ENCODE measurements around the gene CWC22.
"Not testable (repeated sequence)": the region's sequence is repeated elsewhere in the genome, so short reads cannot be mapped to it uniquely, and the experiment has no call there.

Gene CWC22

GRCh38 chr2:179963626-179964025 lies 43.5 kb downstream of the CWC22 start:
- no peak overlapping the region for H4K8ac ChIP-seq (ENCODE audit: low read length)
- peak; percentile 45 for DNase-seq
- H2BK12ac ChIP-seq (ENCODE audit: low read length in 2 of 2), result no peak overlapping the region
- no peak overlapping the region for H3K4me2 ChIP-seq (ENCODE audit: low read length, poor library complexity, severe bottlenecking)
- no peak overlapping the region for H3K27ac ChIP-seq (ENCODE audit: low read length, poor library complexity, severe bottlenecking)
- WGBS, result no CpG with 5 or more reads among the region's 4 CpGs
- H2BK15ac ChIP-seq (ENCODE audit: low read depth, poor library complexity, severe bottlenecking), result no peak overlapping the region
- no peaks in the 10 kb centered on the region for H3K9me3 ChIP-seq (ENCODE audit: control insufficient read depth, low read length)
- no peak overlapping the region for H3K18ac ChIP-seq (ENCODE audit: low read depth in 1 of 2, low read length in 2 of 2)
- H3K23ac ChIP-seq (ENCODE audit: low read length in 2 of 2), result no peak overlapping the region
- no peaks in the 10 kb centered on the region for H3K4me1 ChIP-seq (ENCODE audit: control insufficient read depth, insufficient read depth, low read depth, low read length)
- H3K36me3 ChIP-seq (ENCODE audit: control insufficient read depth in 1 of 2, insufficient read depth in 2 of 2, low read depth in 1 of 2, low read length in 2 of 2), result peaks cover 0 to 68% of the 10 kb centered on the region in 2 experiments
- no peak overlapping the region for H2AFZ ChIP-seq (ENCODE audit: low read depth, low read length)
- peak overlapping the region; percentile 53 for H3K9ac ChIP-seq (ENCODE audit: low read length)
- no peak overlapping the region for H2BK5ac ChIP-seq (ENCODE audit: low read depth, low read length, poor library complexity, severe bottlenecking)
- H2AK5ac ChIP-seq (ENCODE audit: low read length, severe bottlenecking), result no peak overlapping the region
- H4K91ac ChIP-seq (ENCODE audit: low read length), result no peak overlapping the region
- H3K4me3 ChIP-seq (ENCODE audit: insufficient read depth in 1 of 2, low read depth in 1 of 2, low read length in 2 of 2), result no peak overlapping the region
- no peak overlapping the region for H3K14ac ChIP-seq (ENCODE audit: low read length in 2 of 2)
- no peak overlapping the region for H3K4ac ChIP-seq (ENCODE audit: low read depth in 1 of 2, low read length in 2 of 2)
- H3K27me3 ChIP-seq (ENCODE audit: control insufficient read depth in 1 of 2, insufficient read depth in 1 of 2, low read length in 2 of 2), result no peaks in the 10 kb centered on the region
- no peak overlapping the region for H2BK120ac ChIP-seq (ENCODE audit: low read depth, low read length)
- no peaks in the 10 kb centered on the region for H3K79me1 ChIP-seq (replicated peaks; ENCODE audit: low read length, poor library complexity, severe bottlenecking)

- H3K27ac ChIP-seq (ENCODE audit: low read length, poor library complexity, severe bottlenecking); H2BK120ac ChIP-seq (ENCODE audit: low read depth, low read length); H2BK12ac ChIP-seq (ENCODE audit: low read length in 2 of 2); H3K9me3 ChIP-seq (ENCODE audit: control insufficient read depth, low read length); H2AFZ ChIP-seq (ENCODE audit: low read depth, low read length); H3K4me3 ChIP-seq (ENCODE audit: insufficient read depth in 1 of 2, low read depth in 1 of 2, low read length in 2 of 2); H3K4me2 ChIP-seq (ENCODE audit: low read length, poor library complexity, severe bottlenecking); H3K9ac ChIP-seq (ENCODE audit: low read length); H4K91ac ChIP-seq (ENCODE audit: low read length); H3K79me1 ChIP-seq (replicated peaks; ENCODE audit: low read length, poor library complexity, severe bottlenecking); H4K8ac ChIP-seq (ENCODE audit: low read length); H3K18ac ChIP-seq (ENCODE audit: low read depth in 1 of 2, low read length in 2 of 2); DNase-seq; H3K14ac ChIP-seq (ENCODE audit: low read length in 2 of 2); H3K23ac ChIP-seq (ENCODE audit: low read length in 2 of 2); H3K4ac ChIP-seq (ENCODE audit: low read depth in 1 of 2, low read length in 2 of 2); H3K4me1 ChIP-seq (ENCODE audit: control insufficient read depth, insufficient read depth, low read depth, low read length); H3K27me3 ChIP-seq (ENCODE audit: control insufficient read depth in 1 of 2, insufficient read depth in 1 of 2, low read length in 2 of 2); H2AK5ac ChIP-seq (ENCODE audit: low read length, severe bottlenecking); H2BK15ac ChIP-seq (ENCODE audit: low read depth, poor library complexity, severe bottlenecking): not testable (repeated sequence)
- WGBS, result no CpG with 5 or more reads among the region's 4 CpGs
- peaks cover 5 to 73% of the 10 kb centered on the region in 2 experiments for H3K36me3 ChIP-seq (ENCODE audit: control insufficient read depth in 1 of 2, insufficient read depth in 2 of 2, low read depth in 1 of 2, low read length in 2 of 2)
- peak overlapping the region; percentile 31 for H2BK5ac ChIP-seq (ENCODE audit: low read depth, low read length, poor library complexity, severe bottlenecking)
These were observed 48.8 kb downstream of the CWC22 start for GRCh38 chr2:179958251-179958650.

DNA sequence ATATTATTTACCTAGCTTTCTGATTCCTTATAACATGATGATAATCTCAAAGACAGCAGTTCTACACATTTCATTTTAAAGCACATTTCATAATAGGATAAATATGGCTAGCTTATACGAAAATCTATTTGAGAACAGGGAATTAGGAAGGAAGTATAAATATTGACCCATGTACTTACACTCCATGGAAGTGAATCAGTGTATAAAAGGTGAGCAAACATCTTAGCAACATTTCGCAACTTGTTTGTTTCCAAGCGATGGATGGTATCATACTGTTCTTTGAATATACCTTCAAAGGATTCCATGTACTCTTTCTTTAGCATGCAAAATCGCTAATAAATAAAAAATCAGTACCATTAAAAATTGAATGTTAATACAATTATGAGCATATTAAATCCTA lies 53.1 kb downstream of the CWC22 start:
- H2BK15ac ChIP-seq (ENCODE audit: low read depth, poor library complexity, severe bottlenecking), result no peak overlapping the region
- no peak overlapping the region for H2AFZ ChIP-seq (ENCODE audit: low read depth, low read length)
- H3K14ac ChIP-seq (ENCODE audit: low read length in 2 of 2), result no peak overlapping the region
- no peaks in the 10 kb centered on the region for H3K9me3 ChIP-seq (ENCODE audit: control insufficient read depth, low read length)
- no peak overlapping the region for H4K91ac ChIP-seq (ENCODE audit: low read length)
- H3K36me3 ChIP-seq (ENCODE audit: control insufficient read depth in 1 of 2, insufficient read depth in 2 of 2, low read depth in 1 of 2, low read length in 2 of 2), result peaks cover 5 to 85% of the 10 kb centered on the region in 2 experiments
- no CpG with 5 or more reads among the region's 4 CpGs for WGBS
- H3K79me1 ChIP-seq (replicated peaks; ENCODE audit: low read length, poor library complexity, severe bottlenecking), result peaks cover 3% of the 10 kb centered on the region
- no peaks in the 10 kb centered on the region for H3K27me3 ChIP-seq (ENCODE audit: control insufficient read depth in 1 of 2, insufficient read depth in 1 of 2, low read length in 2 of 2)
- no peak overlapping the region for H3K4me3 ChIP-seq (ENCODE audit: insufficient read depth in 1 of 2, low read depth in 1 of 2, low read length in 2 of 2)
- H3K23ac ChIP-seq (ENCODE audit: low read length in 2 of 2), result no peak overlapping the region
- no peak overlapping the region for H3K18ac ChIP-seq (ENCODE audit: low read depth in 1 of 2, low read length in 2 of 2)
- no peak overlapping the region for H2AK5ac ChIP-seq (ENCODE audit: low read length, severe bottlenecking)
- H3K4ac ChIP-seq (ENCODE audit: low read depth in 1 of 2, low read length in 2 of 2), result no peak overlapping the region
- no peak overlapping the region for H3K4me2 ChIP-seq (ENCODE audit: low read length, poor library complexity, severe bottlenecking)
- H3K27ac ChIP-seq (ENCODE audit: low read length, poor library complexity, severe bottlenecking), result no peak overlapping the region
- H4K8ac ChIP-seq (ENCODE audit: low read length), result no peak overlapping the region
- no peak overlapping the region for H2BK12ac ChIP-seq (ENCODE audit: low read length in 2 of 2)
- no peaks in the 10 kb centered on the region for H3K4me1 ChIP-seq (ENCODE audit: control insufficient read depth, insufficient read depth, low read depth, low read length)
- no peak overlapping the region for H3K9ac ChIP-seq (ENCODE audit: low read length)
- no peak overlapping the region for H2BK120ac ChIP-seq (ENCODE audit: low read depth, low read length)
- no peak for DNase-seq
- H2BK5ac ChIP-seq (ENCODE audit: low read depth, low read length, poor library complexity, severe bottlenecking), result no peak overlapping the region

- Histone ChIP-seq H4K91ac (ENCODE audit: low read length) (no peak overlapping the region), H2AFZ (ENCODE audit: low read depth, low read length) (no peak overlapping the region), H2AK5ac (ENCODE audit: low read length, severe bottlenecking) (no peak overlapping the region), H3K9me3 (ENCODE audit: control insufficient read depth, low read length) (no peaks in the 10 kb centered on the region), H2BK120ac (ENCODE audit: low read depth, low read length) (no peak overlapping the region), H3K27ac (ENCODE audit: low read length, poor library complexity, severe bottlenecking) (no peak overlapping the region), H2BK12ac (ENCODE audit: low read length in 2 of 2) (no peak overlapping the region), H3K18ac (ENCODE audit: low read depth in 1 of 2, low read length in 2 of 2) (no peak overlapping the region), H3K27me3 (ENCODE audit: control insufficient read depth in 1 of 2, insufficient read depth in 1 of 2, low read length in 2 of 2) (no peaks in the 10 kb centered on the region), H3K4me1 (ENCODE audit: control insufficient read depth, insufficient read depth, low read depth, low read length) (no peaks in the 10 kb centered on the region), H3K4me3 (ENCODE audit: insufficient read depth in 1 of 2, low read depth in 1 of 2, low read length in 2 of 2) (no peak overlapping the region), H2BK15ac (ENCODE audit: low read depth, poor library complexity, severe bottlenecking) (no peak overlapping the region), H2BK5ac (ENCODE audit: low read depth, low read length, poor library complexity, severe bottlenecking) (no peak overlapping the region), H3K36me3 (ENCODE audit: control insufficient read depth in 1 of 2, insufficient read depth in 2 of 2, low read depth in 1 of 2, low read length in 2 of 2) (peaks cover 5 to 85% of the 10 kb centered on the region in 2 experiments), H3K4ac (ENCODE audit: low read depth in 1 of 2, low read length in 2 of 2) (no peak overlapping the region), H3K23ac (ENCODE audit: low read length in 2 of 2) (no peak overlapping the region), H3K14ac (ENCODE audit: low read length in 2 of 2) (no peak overlapping the region), H3K79me1 (replicated peaks; ENCODE audit: low read length, poor library complexity, severe bottlenecking) (peaks cover 4% of the 10 kb centered on the region), H4K8ac (ENCODE audit: low read length) (no peak overlapping the region), H3K9ac (ENCODE audit: low read length) (no peak overlapping the region), H3K4me2 (ENCODE audit: low read length, poor library complexity, severe bottlenecking) (no peak overlapping the region)
- WGBS, result 100% methylated on average over 1 of the region's 1 CpG
- DNase-seq, result no peak
These were observed 53.7 kb downstream of the CWC22 start for GRCh38 chr2:179953359-179953758.

Measured in mesenchymal stem cell (in vitro differentiated cells and primary cell).